Ureter (tissue), 1 donor: ENCODE data around the gene MCC. TPM values are rescaled to one million over a fixed set of nuclear protein-coding genes. Genes with fewer than 3 reads are reported as not detected.

ENCODE experiments used
- DNase-seq: peaks from one replicate; pipeline ENCODE4 v3.0.0-alpha.2; 2020; ENCODE audit warnings: low spot score
- total RNA-seq: library from RNA; stranded (reverse); gene quantifications from one replicate; pipeline ENCODE4 v1.2.4, GENCODE V29; 2023
- donor health status: DM: yes; HTN: yes; CAD: no.

MCC gene
- total RNA-seq, 1 donor from 2014 or later: 88.8 TPM

DNA sequence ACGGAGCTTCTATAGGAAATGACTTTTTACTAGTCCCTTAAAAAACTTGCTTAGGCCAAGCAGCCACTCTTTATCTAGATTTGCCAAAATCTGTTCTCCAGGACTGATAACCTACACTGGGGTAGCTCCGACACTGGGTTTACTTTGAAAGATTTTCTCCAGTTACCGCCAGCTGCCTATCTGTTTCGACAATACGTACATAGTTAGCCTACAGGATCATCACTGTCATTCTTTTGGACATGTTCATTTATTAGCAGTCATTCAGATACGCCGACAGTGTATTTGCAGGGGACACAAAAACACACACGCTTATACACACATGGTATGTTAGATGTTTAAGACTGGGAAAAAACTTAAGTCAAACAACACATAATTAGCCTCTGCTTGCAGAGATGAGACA lies 286.0 kb downstream of the MCC start:
- DNase-seq: no peak

DNA sequence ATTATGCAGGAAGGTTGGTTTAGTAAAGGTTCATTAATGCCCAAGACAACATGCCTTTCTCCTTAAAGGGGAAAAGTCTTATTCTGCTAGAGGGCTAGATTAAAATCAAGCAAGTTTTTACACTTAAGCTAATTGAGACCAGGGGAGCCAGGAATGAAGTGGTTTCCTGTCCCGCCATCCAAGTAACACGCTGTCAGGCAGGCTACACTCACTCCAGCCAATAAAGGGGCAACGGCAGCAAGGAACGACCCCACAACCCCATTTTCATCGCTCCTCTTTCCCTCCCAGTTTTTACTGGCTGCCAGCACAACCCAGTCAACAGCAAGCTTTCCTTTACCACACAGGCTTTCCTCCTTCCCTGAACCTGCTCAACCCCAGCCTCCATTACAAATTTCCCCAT lies 286.5 kb downstream of the MCC start:
- no peak for DNase-seq

DNA sequence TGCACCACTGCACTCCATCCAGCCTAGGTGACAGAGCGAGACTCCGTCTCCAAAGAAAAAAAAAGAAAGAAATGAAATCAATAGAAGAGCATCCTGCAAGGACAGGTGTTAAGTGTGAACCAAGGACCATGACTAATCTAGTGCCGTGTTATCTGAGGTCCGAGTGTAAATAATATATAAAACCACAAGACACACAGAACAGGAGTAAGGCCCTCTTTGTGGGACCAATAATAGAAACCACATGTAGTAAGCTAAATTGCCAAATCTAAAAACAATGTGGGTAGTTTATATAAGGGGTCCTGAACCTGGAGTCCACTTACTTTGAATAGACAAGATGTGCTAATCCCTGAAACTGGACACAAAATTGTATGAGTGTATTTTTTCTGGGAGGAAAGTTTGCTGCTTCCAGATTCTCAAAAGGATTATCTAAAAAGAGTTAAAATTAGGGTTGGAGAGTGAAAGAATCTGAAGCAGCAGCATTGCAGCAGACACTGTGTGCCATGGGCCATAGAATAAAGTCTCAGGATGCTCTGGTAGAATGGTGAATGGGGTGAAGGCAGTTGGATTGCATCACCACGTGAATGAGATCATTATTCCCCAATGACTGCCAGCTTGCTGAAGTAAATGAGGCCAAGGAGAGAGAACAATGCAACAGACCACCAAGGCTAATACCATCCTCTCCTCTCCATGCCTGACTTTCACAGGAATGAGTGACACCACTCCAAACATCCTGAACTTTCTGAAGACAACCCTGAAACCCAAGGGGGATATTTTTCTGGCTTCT lies 288.9 kb downstream of the MCC start:
- no peak for DNase-seq

DNA sequence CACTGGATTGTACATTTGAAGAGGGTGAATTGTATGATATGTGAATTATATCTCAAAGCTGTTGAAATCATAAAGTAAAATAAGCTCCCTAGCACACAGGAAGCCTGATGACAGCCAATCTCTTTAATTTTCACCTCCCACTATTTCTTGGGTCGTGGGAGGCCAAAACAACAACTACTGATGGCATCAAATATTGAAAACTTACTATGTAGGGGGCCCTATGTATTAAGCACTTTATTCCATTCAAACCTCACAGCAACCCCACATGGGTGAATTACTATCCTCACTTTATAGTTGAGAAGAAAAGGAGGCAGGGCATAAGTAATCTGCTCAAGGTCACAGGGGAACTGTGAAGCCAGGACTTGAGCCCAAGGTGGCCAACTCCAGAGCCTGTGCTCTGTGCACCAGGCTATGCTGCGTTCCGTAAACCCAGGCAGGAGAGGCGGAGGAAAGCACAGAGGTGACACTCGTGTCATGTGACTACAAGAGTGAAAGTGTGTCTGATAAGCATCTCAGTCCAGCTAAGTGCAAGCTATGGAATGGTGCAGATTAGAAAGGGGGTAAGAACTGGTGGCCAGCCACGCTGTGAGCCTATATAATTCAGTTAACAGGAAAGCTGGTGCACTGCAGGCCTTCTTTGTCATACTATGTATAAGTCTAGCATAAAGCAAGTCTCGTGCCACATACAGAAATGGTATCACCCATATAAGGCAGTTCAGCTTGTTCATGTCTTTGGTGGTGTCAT lies 290.6 kb downstream of the MCC start:
- DNase-seq: no peak

DNA sequence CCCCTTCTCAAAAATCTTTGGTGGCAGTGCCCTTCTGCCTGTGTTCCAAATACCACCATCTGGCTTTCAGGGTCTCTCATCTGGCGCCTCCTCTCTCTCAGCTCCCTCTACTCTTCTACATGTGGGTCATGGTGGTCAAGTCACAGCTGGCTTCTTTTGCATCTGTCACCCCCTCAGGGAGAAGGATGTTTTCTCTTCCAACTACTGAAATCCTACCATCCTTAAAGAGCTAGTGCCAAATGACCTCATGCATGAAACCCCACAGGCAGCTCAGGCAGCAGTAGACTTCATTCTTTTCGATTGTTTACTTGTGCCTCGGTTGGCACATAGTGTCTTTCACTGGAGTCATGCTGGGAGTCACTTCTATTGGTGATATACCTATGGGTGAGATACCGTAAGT lies 292.5 kb downstream of the MCC start:
- no peak for DNase-seq

DNA sequence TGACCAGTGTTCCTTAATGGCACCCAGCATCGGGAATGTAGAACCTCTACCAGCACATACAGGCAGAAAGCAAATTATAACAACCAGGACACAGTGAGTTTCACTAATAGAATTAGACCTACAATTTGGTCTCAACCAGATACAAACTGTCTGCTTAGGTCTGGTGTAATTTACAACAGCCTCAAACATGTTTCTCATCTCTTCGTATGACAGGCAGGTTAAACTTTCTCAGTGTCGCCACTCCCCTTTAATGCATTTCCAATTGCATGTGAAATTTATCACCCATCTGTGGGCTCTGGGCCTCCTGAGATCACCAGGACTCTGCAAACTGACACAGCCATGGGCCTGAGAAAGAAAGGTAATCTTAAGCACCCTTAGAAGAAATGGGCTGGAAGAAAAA lies 293.0 kb downstream of the MCC start:
- DNase-seq: no peak

DNA sequence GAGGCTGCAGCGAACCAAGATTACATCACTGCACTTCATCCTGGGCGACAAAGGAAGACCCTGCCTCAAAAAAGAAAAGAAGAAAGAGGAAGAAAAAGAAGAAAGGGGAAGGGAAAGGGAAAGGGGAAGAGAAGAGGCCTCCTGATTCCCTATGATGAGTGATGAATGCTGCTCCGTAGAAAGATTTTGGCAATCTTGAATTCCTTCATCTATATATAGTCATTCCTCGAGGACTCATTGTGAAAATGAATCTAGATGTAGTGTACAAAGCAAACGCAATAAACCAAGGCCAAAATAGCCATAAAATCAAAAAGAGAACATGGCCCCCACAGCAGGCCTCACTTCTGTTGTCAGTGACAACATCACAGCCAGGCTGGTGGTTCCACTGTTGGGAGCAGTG lies 293.7 kb downstream of the MCC start:
- no peak for DNase-seq

DNA sequence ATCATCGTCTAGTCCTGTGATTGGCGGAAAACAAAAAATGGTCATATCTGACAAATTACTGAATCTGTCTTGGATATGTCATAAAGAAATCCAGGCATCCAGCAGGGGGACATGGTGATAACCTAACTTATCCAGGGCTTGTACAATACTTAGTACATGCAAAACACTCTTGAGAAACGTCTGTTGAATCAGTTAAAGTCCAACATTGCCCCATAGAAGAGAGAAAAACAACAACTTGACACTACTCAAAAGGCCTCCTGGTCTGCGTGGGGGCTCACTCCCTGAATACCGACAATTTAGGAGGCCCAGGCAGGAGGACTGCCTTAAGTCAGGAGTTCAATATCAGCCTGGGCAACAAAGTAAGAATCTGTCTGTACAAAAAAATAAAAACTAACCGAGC lies 294.1 kb downstream of the MCC start:
- DNase-seq: no peak

DNA sequence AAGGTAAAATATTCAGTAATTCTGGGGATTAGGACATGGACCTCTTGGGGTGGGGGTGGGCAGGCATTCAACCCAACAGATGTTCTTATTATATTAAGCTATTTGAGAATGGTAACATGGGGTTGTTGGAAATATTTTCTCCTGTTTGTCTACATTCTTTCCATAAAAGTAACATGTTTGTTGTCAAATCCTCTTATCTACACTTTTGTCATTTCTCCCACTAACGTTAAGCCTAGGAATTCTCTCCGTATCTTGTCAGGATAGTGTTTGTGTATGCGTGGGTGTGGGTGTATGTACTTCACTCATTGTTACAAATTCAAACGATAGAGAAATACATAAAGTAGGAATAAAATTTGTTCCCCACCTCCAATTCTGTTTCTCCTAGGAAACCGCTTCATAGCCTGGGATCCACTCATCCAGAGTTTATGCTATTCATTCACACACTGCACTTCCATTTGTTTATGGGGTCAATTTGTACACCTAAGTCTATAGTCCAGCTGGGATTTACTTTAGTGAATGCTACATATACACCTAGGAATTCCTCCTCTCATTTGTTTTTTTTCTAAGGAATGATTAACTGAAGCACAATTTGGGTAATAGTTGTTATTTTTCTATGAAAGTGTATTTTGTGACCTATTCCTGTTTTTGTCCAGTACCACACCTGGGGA lies 294.8 kb downstream of the MCC start:
- DNase-seq: no peak

DNA sequence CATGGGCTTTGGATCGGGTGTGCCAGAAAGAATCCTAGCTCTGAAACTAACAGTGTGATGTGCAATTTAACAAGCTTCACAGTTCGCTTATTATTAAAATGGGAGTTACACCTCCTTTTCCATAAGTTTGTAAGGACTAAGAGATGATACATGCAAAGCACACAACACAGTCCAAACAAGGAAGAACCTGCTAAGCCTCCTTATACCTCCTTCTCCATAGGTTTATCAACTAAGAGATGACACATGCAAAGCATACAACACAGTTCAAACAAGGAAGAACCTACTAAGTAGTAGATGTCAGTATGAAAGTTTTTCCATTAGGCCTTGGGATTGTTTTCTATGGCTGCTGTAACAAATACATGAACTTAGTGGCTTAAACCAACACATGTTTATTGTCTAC lies 295.7 kb downstream of the MCC start:
- no peak for DNase-seq

DNA sequence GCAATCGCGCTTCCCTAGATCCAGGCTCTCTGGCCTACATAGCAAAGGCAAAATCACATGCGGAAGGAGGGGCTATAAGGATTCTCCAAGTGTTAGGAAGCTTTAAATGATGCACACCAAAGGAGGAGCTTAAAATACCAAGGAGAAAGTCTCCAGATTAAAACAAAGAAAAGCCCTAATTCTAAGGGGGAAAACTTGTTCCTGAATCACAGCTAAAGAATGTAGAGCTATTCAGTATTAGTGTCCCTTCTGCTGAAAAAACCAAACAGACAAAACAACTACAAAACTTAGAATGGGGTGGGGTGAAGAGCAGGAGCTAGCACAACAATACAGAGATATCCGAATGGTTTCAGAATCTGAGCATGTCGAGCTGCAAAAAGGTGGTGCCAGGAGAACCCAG lies 297.9 kb downstream of the MCC start:
- DNase-seq: no peak

DNA sequence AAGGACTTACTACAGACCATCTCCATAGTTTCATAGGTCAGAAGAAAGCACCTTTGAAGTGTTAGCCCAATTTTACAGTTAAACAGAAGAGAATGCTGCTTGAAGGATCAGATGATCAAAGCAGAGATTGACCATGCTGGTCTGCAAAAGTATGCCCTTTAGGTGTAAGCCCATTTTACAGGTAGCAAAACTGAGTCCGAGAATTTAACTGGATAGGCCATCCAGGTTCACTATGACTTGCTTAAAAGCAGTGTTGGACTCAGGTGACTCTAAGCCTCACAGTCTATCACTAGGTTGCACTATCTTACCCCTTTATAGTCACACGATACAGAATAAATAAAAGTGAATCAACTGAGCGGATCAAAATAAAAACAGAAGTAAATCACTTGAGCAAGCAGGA lies 299.0 kb downstream of the MCC start:
- no peak for DNase-seq

DNA sequence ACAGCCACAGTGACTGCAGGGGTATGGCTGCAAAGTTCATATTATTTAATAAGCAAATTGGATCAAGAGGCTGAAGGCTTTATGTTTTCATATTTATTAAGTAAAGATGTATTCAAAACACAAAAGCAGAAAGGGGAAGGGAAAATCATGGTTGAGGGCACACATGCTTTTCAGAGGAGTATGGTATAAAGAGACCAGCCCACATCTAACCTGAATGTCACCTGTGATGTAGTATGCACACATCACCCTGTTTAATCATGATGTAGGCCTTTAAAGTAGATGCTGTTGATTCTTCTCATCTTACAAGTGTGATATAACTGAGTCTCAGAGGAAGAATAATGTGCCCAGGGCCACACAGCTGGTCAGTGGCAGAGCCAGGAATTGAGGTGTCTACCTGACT lies 299.8 kb downstream of the MCC start:
- no peak for DNase-seq

DNA sequence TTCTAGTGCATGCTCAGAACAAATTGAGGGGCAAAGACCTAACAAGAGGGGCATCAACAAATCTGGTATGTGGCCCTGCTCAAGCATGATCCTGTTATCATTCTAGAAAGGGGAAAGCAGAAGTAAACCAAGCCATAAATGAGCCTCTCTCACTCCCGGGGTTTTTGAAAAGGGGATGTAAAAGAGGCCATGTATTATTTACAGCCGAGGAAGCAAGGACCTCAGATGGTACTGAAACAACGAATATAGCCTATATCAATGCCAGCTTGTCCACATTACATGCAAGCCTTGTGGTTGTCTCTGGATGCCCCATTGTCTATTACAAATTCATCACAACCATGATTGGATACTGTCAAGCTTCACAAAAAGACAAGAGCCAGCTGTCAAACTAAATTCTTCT lies 300.3 kb downstream of the MCC start:
- DNase-seq: no peak

DNA sequence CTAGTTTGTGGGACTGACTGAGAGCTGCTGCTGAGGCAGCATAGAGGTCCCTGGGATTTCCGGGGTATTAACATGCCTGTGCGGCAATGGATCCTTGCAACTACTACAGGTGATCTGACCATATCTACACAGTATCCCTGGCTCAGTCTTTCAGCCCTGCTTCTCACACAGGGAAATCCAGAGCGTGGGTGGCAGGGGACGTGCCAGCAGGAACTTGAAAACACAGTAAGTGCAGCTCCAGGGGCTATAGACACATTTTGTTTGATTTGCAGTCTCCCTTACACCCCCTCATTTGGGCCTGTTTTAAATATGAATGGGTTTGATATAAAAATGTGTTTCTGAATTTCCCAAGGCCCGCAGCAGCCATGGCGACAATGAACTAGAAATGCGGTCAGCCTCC lies 302.2 kb downstream of the MCC start:
- DNase-seq: no peak

DNA sequence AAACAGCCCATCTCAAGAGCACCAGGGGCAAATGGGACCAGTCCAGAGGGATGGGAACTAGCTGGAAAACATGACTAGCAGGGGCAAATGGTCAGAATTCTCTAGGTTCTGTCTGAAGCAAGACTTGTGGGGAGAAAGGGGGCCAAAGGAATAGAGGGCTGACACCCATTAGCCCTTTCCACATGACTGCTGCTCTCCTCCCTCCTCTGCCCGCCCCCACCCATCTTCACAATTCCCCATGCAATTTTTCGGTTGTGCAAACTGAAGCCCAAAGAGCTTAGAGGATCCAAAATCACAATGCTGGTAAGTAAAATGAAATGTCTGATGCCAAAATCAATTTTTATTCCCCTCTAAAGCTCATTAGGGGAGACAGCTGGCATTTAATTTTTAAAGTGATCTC lies 304.6 kb downstream of the MCC start:
- no peak for DNase-seq

DNA sequence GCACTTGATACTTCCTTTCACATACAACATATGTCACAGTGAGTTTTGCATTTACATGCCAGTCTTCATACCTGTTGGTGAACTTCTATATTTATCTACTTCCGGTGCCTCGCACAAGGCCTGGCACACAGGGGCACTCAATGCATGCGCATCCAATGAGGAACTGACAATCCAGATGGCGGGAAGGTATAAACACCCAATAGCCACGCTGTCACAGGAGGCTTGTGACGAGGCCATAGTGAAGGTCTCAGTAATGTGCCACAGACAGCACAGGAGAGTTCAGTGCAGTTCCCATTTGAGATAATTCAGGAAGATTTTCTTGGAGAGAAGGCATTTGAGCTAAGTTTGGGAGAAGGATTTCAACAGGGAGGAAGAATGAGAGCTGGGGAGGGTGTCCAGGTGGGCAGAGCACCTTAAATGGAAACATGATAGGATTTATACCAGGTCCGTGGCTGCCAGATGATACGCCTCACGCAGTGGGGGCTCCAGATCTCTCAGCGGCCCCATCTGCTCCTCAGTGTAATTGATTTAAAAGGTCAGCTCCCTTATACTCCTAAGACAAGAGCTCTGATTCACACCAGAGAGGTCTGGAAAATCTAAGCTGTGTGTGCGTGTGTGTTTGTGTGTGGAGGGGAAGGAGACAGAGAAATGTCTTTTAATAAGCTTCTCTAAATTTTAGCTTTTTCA lies 305.5 kb downstream of the MCC start:
- DNase-seq: no peak

DNA sequence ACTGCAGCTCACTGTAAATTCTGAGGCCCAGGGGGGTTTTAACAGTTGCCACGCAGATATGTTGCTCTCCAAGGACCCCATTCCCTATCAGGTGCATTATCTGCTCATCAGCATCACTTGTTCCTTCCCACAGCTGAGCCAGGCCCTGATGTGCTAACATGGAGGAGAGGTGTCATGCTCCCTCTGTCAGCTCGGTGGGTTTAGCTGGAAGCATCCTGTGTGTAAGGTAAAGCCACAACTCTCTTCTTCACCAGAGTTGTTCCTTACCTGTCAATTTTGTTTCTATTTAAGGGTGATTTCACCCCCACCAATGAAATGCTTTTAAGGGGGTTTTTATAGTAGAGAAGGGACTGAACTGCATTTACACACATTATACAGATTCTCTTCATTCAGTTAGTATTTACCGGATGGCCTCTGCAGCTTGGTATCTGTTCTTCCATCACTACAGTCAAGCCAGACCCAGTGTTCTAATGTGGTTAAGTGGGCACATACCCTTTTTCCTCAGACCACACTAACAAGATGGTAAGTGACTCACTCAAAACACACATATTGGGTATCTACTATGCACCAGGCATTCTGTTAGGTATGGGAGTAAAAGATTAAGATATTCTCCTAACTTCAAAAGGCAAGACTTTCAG lies 306.3 kb downstream of the MCC start:
- no peak for DNase-seq

DNA sequence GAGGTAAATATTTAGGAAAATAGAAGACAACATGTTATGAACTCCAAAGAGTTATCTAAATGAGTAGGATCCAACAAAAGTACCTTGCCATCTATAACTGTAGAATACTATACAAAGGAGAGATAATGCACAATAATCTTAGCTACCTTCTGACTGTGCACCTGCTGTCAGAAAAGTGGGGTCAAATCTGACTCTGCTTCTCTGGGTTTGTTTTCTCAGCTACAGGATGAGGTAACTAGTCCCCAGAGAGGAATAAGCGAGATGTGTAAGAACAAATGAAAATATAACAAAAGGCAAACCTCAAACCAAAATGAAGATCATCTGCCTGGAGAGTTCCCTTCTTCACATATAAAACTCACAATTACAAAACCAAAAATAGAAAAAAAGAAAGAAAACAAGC lies 306.8 kb downstream of the MCC start:
- no peak for DNase-seq

DNA sequence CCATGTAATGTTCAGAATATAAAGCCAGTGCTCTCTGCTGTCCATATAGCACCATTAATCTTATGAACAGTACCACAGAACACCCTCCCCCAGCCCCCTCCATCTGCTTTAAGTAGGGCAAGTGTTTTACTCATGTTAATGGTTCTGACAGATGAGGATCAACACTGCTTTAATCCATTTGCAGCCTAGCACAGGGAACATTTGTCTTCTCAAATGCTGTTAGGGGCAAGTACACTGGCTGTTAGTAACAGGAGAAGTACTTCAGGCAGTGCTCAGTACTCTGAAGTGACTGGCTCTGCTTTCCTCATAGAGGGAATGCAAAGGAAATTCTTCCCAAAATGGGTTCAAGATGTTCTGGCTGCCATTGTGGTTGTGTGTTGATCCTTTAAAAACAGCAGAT lies 309.1 kb downstream of the MCC start:
- DNase-seq: no peak

DNA sequence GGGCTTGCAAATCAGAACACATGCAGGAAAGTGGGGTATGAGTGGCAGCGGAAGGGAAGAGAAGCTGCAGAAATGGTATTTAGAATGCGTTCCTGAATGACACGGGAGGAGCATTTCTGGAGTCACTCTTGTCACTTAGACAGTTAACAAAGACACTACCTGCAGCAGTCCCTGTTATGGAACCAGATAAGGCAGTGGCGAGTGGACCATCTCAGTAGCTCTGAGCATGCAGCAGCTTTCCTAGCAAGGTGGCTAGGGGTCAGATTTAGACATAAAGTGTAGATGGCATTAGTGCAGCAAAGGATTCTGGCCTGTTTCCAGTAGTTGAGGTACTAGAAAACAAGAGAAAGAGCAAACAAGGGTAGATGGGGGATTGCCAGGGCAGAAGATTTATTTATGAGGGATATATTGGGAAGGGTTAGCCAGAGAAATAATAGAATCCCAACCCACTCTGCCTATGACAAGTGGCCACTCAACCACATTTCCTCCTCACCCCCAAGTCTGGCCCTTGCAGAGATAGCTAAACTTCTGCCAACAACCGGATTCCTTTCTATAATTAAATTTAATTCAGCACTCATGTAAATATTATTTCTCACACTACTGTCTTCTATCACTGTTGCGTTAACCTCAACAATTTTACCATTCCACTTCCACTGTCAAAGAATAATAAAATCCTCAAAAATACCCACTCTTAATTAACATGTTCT lies 310.0 kb downstream of the MCC start:
- no peak for DNase-seq
